ENCODE data around the gene TOP2A.

Gene TOP2A

DNA sequence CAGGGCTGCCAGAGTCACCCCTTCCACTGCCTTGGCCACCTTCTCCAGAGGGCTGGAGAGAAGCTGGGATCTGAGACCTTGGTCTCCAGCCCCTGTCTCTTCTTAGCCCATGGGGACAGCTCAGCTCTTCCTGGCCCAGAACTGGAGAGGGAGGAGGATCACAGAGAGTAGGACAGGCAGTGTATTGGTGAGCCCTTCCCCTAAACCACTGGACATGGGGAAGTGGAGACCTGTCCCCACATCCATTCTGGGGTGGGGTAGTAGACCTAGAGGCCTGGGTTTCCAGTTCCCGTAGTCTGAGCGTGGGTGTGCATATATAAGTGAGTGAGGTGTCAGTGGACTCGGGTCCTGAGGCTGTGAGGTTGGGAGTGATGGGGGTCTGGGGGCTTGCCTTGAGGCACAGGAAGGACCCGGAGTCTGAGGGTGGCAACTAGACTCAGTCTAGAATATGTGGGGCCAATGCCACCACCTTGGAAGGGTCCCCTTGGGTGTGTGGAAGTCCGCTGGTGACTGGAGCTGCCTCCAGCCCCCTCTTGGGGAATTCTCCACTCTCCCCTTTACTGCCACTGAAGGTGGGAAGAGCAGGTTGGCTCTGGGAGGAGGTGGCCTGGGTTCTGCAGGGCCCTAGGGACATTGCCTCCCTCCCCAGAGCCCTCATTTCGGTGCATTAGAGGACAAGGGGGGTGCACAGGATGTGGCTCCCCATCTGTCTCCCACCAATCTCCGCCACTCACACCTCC lies 73.1 kb downstream of the TOP2A start:
- DNase-seq, result no peak

DNA sequence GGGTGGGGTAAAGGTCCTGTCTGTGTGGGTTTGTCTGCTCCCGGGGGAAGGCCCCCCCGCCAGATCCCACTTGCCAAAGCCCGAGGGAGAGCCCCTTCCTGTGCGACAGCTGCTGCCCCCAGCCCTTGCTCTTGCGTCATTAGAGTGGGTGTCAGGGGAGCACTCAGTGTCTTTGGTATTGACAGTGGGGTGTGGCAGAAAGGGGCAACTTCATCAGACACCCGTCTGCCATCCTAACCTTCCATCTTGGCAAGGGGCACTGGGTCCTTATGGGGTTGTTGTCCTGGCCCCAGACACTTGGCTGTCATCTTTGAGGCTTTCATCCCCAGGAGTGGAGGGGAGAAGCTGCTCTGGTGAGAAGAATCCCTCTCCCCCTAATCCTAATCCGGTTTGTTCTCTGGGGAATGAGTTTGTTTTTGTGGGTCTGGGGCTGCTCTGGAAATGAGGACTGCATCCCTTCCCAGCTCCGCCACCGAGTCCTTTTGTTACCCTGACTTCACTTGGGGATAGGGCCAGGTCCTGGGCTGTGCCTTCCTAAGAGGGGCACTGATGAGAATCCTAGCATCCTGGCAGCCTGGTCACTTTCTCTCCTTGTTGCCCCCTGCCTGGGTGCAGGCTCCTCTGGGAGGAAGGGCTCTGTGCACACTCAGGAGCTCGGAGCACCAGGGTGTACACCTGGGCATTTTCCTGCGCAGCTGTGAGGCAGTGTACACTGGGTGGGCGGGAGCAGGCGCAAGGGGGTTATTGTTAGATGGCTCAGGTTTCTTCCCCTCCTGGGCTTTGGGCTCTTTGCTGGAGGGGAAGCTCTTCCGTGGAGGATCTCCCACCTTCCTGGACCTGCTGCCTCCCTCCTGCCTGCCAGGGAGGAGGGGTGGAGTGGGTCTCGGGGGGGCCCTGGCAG lies 74.2 kb downstream of the TOP2A start:
- DNase-seq, result no peak

DNA sequence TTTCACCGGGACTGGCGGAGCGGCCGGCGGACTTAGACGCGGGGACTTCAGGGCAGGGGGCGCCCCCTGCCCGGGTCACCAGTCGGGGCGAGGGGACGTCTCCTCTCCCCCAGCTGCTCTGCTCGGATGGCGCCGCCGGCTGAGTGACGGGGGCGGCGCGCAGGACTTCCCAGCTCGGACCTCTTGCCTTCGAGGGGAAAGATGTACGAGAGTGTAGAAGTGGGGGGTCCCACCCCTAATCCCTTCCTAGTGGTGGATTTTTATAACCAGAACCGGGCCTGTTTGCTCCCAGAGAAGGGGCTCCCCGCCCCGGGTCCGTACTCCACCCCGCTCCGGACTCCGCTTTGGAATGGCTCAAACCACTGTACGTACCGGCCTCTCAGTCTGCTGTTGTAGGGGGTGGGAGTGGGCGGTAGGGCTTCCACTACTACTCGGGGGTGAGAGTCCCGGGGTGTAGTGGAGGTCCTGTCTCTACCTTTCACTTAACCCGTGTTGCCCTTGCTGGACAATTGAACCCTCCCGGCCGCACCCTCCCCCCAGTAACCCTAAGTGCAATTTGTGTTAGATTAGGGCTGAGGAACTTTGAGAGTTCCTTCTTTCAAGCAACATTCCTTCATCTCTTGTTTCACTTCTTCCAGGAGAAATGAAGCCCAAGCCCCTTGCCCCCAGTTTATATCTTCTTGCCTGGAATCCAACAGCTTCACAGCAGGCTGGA lies 75.0 kb downstream of the TOP2A start:
- DNase-seq, result no peak

DNA sequence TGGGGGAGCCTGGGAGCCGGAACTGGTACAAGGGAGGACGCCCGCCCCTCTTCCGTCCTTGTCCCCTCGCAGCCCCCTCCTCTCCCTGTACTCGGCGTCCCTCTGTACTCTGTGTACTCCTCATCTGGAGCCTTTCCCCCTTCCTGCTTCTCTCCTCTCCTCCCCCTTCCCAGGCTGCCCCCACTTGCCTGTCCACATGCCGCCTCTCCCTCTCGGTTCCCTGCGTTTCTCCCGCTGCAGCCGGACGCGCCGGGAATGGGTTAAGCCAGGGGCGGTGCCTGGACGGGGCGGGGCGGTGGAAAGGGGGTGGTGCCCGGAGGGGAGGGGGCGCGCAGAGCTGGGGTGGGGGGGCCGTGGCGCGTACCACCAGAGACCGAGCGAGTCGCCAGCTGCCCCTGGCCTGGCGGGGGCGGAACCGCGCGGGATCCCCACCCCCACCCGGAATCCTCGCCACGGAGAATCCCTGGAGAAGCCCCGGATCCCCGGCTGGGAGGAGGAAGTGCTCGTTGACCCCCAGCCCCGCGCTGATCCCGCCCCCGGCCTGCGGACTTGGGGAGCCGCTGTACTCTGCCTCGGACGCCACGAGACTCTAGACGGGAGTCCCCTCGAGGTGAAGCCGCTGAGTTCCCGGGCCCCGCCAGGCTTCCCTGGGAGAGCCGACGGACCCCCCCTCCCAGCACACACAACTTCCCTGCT lies 75.7 kb downstream of the TOP2A start:
- no peak for DNase-seq

DNA sequence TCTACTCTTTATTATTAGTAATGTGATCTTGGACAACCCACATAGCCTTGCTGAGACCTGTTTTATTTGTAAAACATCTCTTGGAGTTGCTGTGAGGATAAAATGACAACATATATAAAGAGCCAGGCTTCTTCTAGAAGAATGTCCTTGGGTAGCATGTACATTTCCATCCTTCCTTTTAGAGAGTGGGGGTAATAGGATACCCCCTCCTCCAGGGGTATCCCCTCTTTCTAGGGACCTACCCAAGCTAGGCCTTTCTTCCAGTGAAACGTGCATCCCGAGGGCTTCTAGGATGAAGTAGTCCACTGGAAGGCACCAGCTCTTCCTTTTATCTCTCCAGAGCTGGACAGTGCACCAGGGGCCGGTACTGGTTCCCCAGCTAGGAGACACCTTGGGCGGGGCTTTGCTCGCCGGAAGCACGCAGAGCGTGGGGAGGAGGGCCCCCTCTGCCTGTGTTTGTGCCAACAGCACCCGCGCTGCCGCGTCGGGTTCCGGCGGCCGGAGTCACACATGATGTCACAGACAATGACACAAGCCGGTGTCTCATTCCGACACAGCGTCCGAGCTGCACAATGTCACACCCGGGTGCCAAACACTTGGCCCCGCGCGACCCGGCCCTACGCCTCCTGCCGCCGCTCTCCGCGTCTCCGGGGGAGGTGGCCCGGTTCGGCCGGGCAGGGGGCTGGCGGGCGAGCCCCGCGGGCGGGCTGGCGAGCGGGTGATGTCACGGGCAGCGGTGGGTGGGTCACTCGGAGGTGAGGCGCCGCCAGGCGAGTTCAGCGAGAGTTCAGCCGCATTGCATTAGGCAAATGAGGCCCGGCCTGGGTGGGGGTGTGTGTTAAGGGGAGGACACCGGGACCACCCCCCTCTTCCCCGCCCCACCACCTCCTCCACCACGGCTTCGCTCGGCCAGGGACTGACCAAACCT lies 76.6 kb downstream of the TOP2A start:
- DNase-seq, result peak; percentile 79 to 82

DNA sequence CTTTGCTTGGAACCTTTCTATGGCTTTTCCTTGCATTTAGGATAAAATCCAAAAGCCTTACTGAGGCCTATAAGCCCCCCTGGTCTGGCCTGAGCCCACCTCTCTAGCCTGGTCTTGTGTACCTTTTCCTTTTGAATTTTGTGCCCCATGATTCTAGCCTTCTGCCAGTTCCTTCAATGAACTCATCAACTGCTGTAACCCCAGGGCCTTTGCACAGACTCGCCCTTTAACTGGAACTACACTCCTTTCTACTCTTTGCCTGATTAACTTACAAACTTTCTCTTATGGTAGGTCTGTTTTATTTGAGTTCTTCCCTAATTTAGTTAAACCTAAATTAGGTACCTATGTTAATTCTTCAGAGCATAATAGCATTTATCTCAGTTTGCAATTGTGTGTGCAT lies 77.4 kb downstream of the TOP2A start:
- no peak for DNase-seq

DNA sequence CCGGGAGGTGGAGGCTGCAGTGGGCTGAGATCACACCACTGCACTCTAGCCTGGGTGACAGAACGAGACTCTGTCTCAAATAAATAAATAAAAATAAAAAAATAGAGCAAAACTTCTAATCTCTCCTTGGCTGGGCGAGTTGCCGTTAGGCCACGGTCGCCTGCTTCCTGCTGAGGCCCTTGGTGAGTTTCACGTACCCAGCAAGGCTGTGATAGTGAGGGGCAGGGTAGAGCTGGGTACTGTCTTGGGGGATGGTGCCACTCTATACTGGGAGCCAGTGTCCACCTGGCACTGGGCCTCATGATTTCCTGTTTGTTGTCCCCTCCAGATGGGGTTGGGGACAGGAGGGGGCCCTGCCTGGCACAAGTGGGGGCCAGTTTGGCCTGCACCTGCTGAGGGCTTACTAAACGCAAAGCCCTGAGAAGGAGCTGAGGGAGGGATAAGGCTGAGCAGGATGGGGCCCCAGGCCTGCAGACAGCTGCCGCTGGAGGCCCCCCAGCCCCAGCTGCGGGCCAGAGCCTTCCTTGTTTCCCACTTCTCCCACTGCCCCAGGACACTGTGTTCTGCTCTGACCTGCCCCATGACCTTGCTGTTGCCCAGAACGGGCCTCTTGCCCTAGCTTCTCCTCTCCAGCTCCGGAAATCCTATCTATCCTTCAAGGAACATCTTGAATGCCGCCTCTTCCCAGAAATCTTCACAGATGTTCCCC lies 78.6 kb downstream of the TOP2A start:
- no peak for DNase-seq

All from activated CD4-positive, alpha-beta T cell treated with anti-CD3 and anti-CD28 coated beads for 4 hours (primary cell).